KG1 (cell line): ENCODE measurements around the gene TESK2.
"Not testable (repeated sequence)": the region's sequence is repeated elsewhere in the genome, so short reads cannot be mapped to it uniquely, and the experiment has no call there.

ENCODE experiments used
- DNase-seq: peaks from one replicate; lab custom pipeline; 2025; lab: John Stamatoyannopoulos, UW

Gene TESK2

DNA sequence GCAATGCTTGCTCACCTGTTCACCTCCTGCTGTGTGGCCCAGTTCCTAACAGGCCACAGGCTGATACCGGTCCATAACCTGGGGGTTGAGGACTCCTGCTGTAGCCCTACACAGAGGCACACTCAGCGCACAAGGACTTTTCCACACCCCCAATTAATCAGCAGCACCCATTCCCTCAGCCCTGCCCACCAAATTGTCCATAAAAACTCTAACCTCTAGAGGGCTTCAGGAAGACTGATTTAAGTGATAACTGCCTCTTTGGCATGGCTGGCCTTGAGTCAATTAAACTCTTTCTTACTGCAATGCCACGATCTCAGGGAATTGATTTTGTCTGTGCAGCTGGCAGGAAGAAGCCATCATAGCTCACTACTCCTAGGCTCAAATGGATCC, 79.5 kb downstream of the TESK2 start:
- no peak for DNase-seq

DNA sequence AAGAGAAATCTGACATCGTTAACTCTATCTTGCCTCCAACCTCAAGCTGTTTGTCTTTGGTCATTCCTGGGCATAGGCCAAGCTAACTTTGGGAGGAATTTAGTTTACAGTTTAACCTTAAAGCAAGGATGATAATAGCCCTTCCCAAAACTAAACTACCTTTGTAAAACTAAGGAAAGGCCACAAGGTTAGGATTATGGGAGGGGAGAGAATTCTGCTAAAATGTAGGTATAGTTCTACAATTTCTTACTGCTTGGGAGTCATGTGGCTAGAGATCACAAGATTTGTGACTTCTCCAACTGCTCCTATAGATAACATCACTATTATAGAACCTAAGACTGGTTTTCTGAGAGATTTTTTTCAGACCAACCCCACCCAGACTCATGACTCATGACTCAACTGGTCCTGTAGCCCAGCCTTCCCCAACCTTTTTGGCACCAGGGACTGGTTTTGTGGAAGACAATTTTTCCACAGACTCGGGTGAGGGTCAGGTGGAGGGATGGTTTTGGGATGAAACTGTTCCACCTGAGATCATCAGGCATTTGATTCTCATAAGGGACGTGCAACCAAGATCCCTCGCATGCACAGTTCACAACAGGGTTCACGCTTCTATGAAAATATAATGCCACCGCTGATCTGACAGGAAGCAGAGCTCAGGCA, 80.0 kb downstream of the TESK2 start:
- DNase-seq, result no peak

GRCh38 chr1:45409276-45409675, 81.7 kb downstream of the TESK2 start:
- DNase-seq, result no peak

- no peak for DNase-seq
Observed at GRCh38 chr1:45407629-45408287, 83.2 kb downstream of the TESK2 start.

- DNase-seq, result no peak
Observed at GRCh38 chr1:45405636-45406035, 85.3 kb downstream of the TESK2 start.

DNA sequence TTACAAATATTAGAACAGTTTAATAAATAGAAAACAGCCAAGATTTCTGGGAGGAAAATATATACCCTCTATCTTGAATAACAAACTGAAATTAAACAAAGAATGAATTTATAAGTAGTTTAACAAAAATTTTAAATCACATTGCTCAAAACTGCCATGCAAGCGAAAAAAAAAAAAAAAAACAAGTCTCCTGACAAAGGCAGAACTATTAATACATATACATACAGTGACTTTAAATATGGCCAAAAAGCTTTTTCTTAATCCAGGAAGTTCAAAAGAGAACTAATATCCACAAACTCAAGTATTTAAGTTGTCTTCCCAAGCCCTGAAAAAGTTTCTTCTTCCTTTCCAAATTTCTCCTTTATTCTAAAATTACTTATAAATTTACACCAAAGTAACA, 87.2 kb downstream of the TESK2 start:
- no peak for DNase-seq

GRCh38 chr1:45403298-45403697, 87.7 kb downstream of the TESK2 start:
- DNase-seq, result no peak

DNA sequence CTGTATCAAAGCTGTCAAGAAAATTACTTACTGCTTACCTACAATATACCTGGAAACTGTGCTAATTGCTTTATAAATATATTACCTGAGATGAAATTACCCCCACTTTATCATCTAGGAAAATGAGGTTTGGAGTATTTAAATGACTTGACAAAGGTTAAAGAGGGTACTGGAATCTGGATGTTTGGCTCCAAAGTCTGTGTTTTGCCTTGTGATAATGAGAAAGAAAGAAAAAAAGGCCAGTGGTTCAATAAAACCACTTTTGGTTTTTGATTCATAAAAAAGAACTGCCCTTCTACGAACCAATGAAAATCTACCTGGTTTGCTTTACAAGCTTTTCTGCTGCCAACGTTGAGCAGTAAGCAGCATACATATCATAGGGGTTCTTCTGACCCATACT, 89.4 kb downstream of the TESK2 start:
- DNase-seq, result no peak

DNA sequence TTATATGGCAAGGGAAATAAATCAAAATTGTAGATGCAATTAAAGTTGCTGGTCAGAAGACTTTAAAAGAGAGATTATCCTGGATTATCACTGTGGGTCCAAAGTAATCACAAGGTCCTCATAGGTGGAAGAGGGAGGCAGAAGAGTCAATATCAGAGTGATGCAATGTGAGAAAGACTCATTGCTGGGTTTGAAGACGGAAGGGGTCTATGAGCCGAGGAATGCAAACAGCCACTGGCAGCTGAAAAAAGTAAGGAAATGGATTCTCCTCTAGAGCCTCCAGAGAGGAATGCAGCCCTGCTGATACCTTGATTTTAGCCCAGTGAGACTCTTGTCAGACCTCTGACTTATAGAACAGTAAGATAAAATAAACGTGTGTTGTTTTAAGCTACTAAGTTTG, 90.9 kb downstream of the TESK2 start:
- DNase-seq, result no peak

DNA sequence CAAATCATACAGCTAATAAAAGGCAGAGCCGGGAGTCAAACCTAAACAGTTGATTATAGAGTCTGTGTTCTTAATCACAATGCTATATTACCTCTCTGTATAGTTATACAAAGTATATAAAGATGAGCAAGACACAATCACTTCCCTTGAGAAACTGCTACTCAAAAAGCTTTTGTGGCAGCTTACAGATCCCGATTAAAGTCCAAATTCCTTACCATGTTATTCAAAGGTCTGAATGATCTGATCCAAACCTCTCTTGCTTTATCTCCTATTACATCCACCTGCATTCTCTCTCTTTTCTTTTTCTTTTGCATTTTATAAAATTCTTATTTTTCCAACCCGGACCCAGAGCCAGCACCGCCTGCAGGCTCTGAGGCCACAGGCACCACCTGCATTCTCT, 93.7 kb downstream of the TESK2 start:
- no peak for DNase-seq

- no peak for DNase-seq
Observed at GRCh38 chr1:45395582-45395981, 95.4 kb downstream of the TESK2 start.

DNA sequence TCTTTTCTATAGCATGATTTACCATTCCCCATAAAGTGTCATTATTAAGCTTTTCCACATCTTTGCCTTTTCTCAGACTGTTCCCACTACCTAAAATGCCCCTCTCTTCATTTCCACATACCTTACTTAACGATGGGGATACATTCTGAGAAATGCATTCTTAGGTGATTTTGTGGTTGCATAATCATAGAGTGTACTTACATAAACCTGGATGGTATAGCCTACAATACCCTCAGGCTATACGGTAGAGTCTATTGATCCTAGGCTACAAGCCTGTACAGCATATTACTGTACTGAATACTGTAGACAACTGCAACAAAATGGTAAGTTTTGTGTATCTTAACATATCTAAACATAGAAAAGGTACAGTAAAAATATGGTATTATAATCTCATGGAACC, 95.9 kb downstream of the TESK2 start:
- no peak for DNase-seq

GRCh38 chr1:45394342-45394741, 96.6 kb downstream of the TESK2 start:
- no peak for DNase-seq

DNA sequence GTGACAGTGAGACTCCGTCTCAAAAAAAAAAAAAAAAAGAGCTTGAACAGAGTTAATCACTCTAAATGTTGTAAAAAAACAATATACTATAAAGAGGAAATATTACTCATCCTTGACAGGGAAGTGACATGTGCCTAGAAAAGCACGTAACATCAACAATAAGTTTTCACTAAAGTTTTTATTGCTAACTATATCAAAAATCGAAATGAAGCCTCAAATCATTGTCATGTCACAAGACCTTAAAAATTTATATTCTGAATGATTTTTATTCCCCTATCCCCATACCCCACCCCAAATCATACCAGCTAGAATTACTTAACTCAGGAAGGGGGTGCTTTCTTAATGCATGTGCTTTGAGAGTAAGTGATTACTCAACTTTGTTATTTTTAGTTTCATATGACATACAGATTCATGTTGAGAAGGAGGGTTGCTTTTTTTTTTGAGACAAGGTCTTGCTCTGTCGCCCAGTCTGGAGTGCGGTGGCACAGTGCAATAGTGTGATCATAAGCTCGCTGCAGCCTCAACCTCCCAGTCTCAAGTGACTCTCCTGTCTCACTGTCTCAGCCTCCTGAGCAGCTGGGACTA, 97.2 kb downstream of the TESK2 start:
- peak; percentile 13 for DNase-seq

DNA sequence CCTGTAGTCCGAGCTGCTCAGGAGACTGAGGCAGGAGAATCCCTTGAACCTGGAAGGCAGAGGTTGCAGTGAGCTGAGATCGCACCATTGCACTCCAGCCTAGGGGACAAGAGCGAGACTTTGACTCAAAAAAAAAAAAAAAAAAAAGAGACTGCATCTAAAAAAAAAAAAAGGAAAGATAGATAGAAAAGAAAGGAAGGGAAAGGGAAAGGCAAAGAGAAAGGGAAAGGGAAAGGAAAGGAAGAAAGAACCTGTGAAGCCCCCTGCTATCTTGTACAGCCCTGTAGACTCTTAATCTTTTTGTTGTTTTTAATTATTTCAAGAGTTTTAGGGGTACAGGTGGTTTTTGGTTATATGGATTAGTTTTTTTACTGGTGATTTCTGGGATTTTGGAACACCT, 104.7 kb downstream of the TESK2 start:
- no peak for DNase-seq

DNA sequence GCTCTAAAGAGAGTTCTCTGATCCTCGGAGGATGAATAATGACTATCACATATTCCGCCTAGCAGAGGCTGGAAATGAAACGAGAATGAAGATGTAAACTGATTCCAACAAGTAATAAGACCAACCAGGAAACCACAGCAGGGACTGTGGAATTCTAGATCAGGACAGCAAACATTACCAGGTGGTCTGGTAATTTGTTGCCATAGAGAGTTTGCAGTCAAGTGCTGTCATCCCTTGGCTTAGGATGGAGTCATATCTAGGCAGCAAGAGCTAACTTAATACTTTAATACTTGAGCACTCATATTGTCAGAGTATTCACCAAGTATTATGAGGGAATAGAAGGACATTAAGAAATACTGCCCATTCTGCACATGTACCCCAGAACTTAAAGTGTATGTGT, 105.7 kb downstream of the TESK2 start:
- no peak for DNase-seq

DNA sequence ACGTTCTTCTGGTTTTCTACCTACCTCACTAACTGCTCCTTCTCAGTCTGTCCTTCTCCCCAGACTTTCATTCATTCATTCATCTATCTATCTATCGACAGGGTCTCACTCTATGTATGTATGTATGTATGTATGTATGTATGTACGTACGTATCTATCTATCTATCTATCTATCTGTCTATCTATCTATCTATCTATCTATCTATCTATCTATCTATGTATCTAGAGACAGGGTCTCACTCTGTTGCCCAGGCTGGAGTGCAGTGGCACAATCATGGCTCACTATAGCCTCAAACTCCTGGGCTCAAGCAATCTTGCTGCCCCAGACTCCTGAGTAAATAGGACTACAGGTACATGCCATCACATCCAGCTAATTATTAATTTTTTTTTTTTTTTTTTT, 106.8 kb downstream of the TESK2 start:
- DNase-seq, result not testable (repeated sequence)

- no peak for DNase-seq
Observed at GRCh38 chr1:45383191-45383590, 107.8 kb downstream of the TESK2 start.

GRCh38 chr1:45381243-45381642, 109.7 kb downstream of the TESK2 start:
- no peak for DNase-seq

GRCh38 chr1:45380730-45381129, 110.2 kb downstream of the TESK2 start:
- DNase-seq, result no peak

- DNase-seq, result no peak
Observed at GRCh38 chr1:45380125-45380524, 110.8 kb downstream of the TESK2 start.

DNA sequence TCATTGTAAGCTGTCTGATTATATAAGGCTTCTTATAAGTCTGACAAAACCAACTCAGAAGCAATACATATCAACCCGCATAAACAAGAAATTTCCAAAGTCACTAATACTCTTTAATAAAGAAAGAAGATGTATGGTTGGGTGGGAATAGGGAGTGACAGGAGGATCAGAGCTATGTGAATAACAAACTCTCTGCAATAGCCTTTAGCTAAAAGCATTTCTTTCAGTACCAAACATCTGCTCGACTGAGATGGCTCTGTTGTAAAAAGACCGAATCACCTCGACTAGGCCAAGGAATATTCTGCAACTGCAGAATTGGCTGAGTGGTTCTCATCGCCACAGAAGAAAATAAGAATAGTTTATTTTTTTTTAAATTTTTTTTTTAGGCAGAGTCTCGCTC, 111.4 kb downstream of the TESK2 start:
- no peak for DNase-seq

- no peak for DNase-seq
Observed at GRCh38 chr1:45378184-45378583, 112.8 kb downstream of the TESK2 start.
